Activated T-cell treated with anti-CD3 and anti-CD28 coated beads, Interleukin-2, amount 50 U/mL, for 72 hours (primary cell): ENCODE data around the gene CIITA. TPM values are rescaled to one million over a fixed set of nuclear protein-coding genes. Genes with fewer than 3 reads are reported as not detected.
"Not testable (repeated sequence)": the region's sequence is repeated elsewhere in the genome, so short reads cannot be mapped to it uniquely, and the experiment has no call there.

ENCODE experiments used
- ATAC-seq, 2 donors: fragments of 150-1000 bp; cut with Tn5 transposase; replicated peaks in 1 of 2; 2 replicates each; pipeline ENCODE4 v1.10.0; 2021; ENCODE audit warnings: moderate library complexity in 2 of 2, mild to moderate bottlenecking in 1 of 2
- DNase-seq, 2 donors: peaks; one replicate each; pipeline ENCODE4 v3.0.0; 2021 to 2022; ENCODE audit warnings: mixed read lengths in 1 of 2
- H3K27ac Mint-ChIP-seq: one replicate; pipeline ENCODE4 v1.8.0; 2022; ENCODE audit warnings: mild to moderate bottlenecking, moderate library complexity, mixed read lengths
- H3K27me3 Mint-ChIP-seq: one replicate; pipeline ENCODE4 v1.8.0; 2022; ENCODE audit warnings: low read depth, mixed read lengths
- H3K36me3 Mint-ChIP-seq, 2 donors: one replicate each; pipeline ENCODE4 v1.8.0; 2022; ENCODE audit warnings: mixed read lengths in 2 of 2, mild to moderate bottlenecking in 1 of 2; ENCODE audit not compliant: insufficient read depth in 2 of 2
- H3K4me1 Mint-ChIP-seq: one replicate; pipeline ENCODE4 v1.8.0; 2022; ENCODE audit warnings: low read depth, mixed read lengths
- H3K4me3 Mint-ChIP-seq, 2 donors: one replicate each; pipeline ENCODE4 v1.8.0; 2022; ENCODE audit warnings: mild to moderate bottlenecking in 2 of 2, mixed read lengths in 2 of 2, moderate library complexity in 2 of 2
- H3K9me3 Mint-ChIP-seq, 2 donors: one replicate each; pipeline ENCODE4 v1.8.0; 2022; ENCODE audit warnings: mixed read lengths in 2 of 2
- total RNA-seq, 2 donors: library from RNA; stranded (reverse); gene quantifications; one replicate each; pipeline ENCODE4 v1.2.3, GENCODE V29; 2022

The CIITA gene
- total RNA-seq, 2 donors from 2014 or later: 3.1 to 7.2 TPM

- Mint-ChIP-seq H3K9me3 (no peaks in the 10 kb centered on the region), H3K4me1 (peaks cover 94% of the 10 kb centered on the region), H3K27ac (peak overlapping the region; percentile 93), H3K36me3 (peaks cover 12 to 20% of the 10 kb centered on the region in 2 donors), H3K4me3 (peak overlapping the region; percentile 52 to 67), H3K27me3 (no peaks in the 10 kb centered on the region)
- ATAC-seq: peak; percentile 78 to 83
- DNase-seq: peak in 1 of 2 donors; percentile 61
Observed at GRCh38 chr16:10957771-10958482, 80.9 kb downstream of the CIITA start.

DNA sequence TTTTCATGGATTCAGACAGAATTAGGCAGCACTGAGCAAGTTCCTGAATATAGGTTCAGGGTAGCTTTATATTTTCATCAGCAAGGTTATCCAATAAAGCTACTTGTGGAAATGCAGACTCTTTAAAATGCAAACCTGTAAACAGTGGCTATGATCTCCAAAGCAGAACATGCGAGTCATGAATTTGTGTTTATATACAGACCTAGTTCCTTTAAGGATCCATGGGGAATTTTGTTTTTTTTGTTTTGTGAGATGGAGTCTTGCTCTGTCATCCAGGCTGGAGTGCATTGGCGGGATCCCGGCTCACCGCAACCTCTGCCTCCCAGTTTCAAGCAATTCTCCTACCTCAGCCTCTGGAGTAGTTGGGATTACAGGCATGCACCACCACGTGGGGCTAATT lies 82.2 kb downstream of the CIITA start:
- peaks cover 94% of the 10 kb centered on the region for H3K4me1 Mint-ChIP-seq
- ATAC-seq (no peak), DNase-seq (no peak)
- H3K27me3 Mint-ChIP-seq: no peaks in the 10 kb centered on the region
- H3K4me3 Mint-ChIP-seq: no peak overlapping the region
- peaks cover 14 to 26% of the 10 kb centered on the region in 2 donors for H3K36me3 Mint-ChIP-seq
- H3K9me3 Mint-ChIP-seq: no peaks in the 10 kb centered on the region
- H3K27ac Mint-ChIP-seq: no peak overlapping the region

GRCh38 chr16:10961231-10961630 lies 84.2 kb downstream of the CIITA start:
- ATAC-seq (peak in 1 of 2 donors; percentile 12), DNase-seq (peak; percentile 35 to 48)
- Mint-ChIP-seq H3K36me3 (peaks cover 19 to 37% of the 10 kb centered on the region in 2 donors), H3K9me3 (peaks cover 5% of the 10 kb centered on the region in 2 donors), H3K27me3 (no peaks in the 10 kb centered on the region), H3K4me3 (peak overlapping the region; percentile 13 to 46), H3K27ac (peak overlapping the region; percentile 39), H3K4me1 (peaks cover 94% of the 10 kb centered on the region)

GRCh38 chr16:10964039-10964890 lies 87.3 kb downstream of the CIITA start:
- H3K4me3 Mint-ChIP-seq: peak overlapping the region; percentile 75 to 83
- H3K36me3 Mint-ChIP-seq: peaks cover 21 to 37% of the 10 kb centered on the region in 2 donors
- DNase-seq: peak; percentile 88 to 90
- peak overlapping the region; percentile 98 for H3K27ac Mint-ChIP-seq
- no peaks in the 10 kb centered on the region for H3K27me3 Mint-ChIP-seq
- H3K4me1 Mint-ChIP-seq: peaks cover 90% of the 10 kb centered on the region
- peaks cover 7 to 8% of the 10 kb centered on the region in 2 donors for H3K9me3 Mint-ChIP-seq
- ATAC-seq: peak; percentile 56 to 62

DNA sequence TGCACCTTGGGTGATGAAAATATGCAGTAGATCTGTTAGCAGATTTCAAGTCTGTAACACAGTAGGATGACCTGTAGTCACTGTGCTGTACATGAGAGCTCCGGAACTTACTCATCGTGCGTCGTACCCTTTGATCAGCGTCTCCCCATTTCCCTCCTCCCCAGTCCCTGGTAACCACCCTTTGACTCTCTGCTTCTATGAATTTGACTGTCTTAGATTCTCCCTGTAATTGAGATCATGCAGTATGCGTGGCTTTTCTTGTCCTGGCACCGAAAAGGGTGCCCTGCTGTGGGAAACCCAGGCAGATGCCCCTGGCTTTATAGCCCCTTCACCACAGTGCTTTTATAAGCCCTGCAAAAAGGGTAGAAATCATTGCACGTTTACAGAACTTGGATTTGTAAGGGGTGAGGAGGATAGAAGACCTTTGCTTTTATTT lies 87.9 kb downstream of the CIITA start:
- H3K4me3 Mint-ChIP-seq: peak overlapping the region; percentile 70 to 83
- H3K36me3 Mint-ChIP-seq: peaks cover 21 to 37% of the 10 kb centered on the region in 2 donors

DNA sequence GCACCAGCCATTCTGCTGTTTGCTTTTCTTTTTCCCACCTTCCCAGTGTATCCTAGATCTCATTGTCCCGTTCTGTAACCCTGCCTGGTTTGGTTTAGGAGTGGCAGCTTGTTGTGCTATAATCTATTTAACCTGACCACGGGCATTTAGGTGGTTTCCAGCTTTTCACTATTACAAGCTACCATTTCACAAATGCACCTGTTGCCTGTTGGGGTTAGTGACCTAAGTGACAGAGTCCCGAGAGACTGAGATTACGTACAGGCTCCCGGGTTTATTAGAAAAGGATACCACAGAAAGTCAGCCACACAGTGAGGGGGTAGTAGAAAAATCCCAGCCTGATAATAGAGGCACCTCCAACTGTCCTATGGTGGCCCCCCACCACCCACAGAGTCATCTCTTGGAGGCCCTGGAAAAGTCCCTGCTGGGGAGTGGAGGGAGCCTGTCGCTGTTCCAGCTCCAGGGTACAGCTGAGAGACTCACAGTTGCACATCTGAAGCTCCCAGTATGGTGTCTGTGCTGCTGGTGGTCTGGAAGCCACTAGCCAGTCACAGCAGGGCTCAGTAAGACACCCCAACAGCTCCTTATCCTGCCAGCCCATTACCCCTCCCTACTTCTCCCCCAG lies 88.5 kb downstream of the CIITA start:
- Mint-ChIP-seq H3K4me3 (peak overlapping the region; percentile 70 to 83), H3K9me3 (peaks cover 7 to 8% of the 10 kb centered on the region in 2 donors), H3K4me1 (peaks cover 87% of the 10 kb centered on the region), H3K27me3 (no peaks in the 10 kb centered on the region), H3K36me3 (peaks cover 18 to 34% of the 10 kb centered on the region in 2 donors), H3K27ac (peak overlapping the region; percentile 98)
- DNase-seq (peak; percentile 64 to 65), ATAC-seq (peak; percentile 51 to 52)

More for the DNA sequence above, 87.9 kb downstream of the CIITA start:
- peak; percentile 83 to 86 for ATAC-seq
- H3K27ac Mint-ChIP-seq: peak overlapping the region; percentile 98
- no peaks in the 10 kb centered on the region for H3K27me3 Mint-ChIP-seq
- H3K4me1 Mint-ChIP-seq: peaks cover 90% of the 10 kb centered on the region
- peaks cover 7 to 8% of the 10 kb centered on the region in 2 donors for H3K9me3 Mint-ChIP-seq
- peak; percentile 74 to 85 for DNase-seq

- Mint-ChIP-seq H3K27me3 (no peaks in the 10 kb centered on the region), H3K27ac (peak overlapping the region; percentile 98), H3K36me3 (peaks cover 19 to 40% of the 10 kb centered on the region in 2 donors), H3K4me1 (peaks cover 85% of the 10 kb centered on the region), H3K9me3 (peaks cover 7 to 8% of the 10 kb centered on the region in 2 donors), H3K4me3 (peak overlapping the region; percentile 70 to 83)
- no peak for ATAC-seq
- DNase-seq: no peak
Observed at GRCh38 chr16:10966129-10966528, 89.1 kb downstream of the CIITA start.

- ATAC-seq, H3K9me3 Mint-ChIP-seq, H3K27me3 Mint-ChIP-seq: not testable (repeated sequence)
- DNase-seq: peak; percentile 37 to 59
- Mint-ChIP-seq H3K4me3 (peak overlapping the region; percentile 20 to 83), H3K27ac (peak overlapping the region; percentile 98), H3K36me3 (peaks cover 21 to 41% of the 10 kb centered on the region in 2 donors), H3K4me1 (peaks cover 85% of the 10 kb centered on the region)
Observed at GRCh38 chr16:10966559-10966958, 89.6 kb downstream of the CIITA start.

- Mint-ChIP-seq H3K4me1 (peaks cover 85% of the 10 kb centered on the region), H3K9me3 (peaks cover 7 to 8% of the 10 kb centered on the region in 2 donors), H3K4me3 (no peak overlapping the region), H3K36me3 (peaks cover 19 to 34% of the 10 kb centered on the region in 2 donors), H3K27ac (no peak overlapping the region), H3K27me3 (no peaks in the 10 kb centered on the region)
- DNase-seq: no peak
- ATAC-seq: no peak
Observed at GRCh38 chr16:10967986-10968385, 91.0 kb downstream of the CIITA start.

DNA sequence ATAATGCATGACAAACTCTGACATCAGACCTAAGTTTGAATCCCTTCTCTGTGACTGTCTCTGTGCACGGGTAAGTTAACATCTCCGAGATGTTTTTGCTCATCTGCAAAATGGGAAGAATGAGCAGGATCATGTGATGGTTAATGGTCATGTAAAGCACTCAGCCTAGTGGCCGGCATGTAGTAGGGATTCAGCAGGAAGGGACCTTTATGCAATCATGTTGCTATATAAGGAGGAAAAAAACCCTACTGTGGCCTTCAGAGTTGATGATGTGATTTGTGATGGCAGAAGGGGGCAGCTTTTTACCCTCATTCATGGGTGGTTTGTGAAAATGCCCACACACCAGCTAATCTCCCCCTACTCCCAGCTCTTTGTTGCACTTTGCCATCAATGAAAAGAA lies 91.5 kb downstream of the CIITA start:
- no peak for ATAC-seq
- Mint-ChIP-seq H3K4me3 (no peak overlapping the region), H3K27me3 (no peaks in the 10 kb centered on the region), H3K9me3 (peaks cover 7 to 8% of the 10 kb centered on the region in 2 donors), H3K36me3 (peaks cover 21 to 32% of the 10 kb centered on the region in 2 donors), H3K27ac (no peak overlapping the region), H3K4me1 (peaks cover 85% of the 10 kb centered on the region)
- no peak for DNase-seq

GRCh38 chr16:10969615-10970014 lies 92.6 kb downstream of the CIITA start:
- Mint-ChIP-seq H3K27ac (no peak overlapping the region), H3K9me3 (peaks cover 7 to 8% of the 10 kb centered on the region in 2 donors), H3K36me3 (peaks cover 24 to 35% of the 10 kb centered on the region in 2 donors), H3K27me3 (no peaks in the 10 kb centered on the region), H3K4me3 (no peak overlapping the region), H3K4me1 (peaks cover 84% of the 10 kb centered on the region)
- no peak for DNase-seq
- no peak for ATAC-seq

DNA sequence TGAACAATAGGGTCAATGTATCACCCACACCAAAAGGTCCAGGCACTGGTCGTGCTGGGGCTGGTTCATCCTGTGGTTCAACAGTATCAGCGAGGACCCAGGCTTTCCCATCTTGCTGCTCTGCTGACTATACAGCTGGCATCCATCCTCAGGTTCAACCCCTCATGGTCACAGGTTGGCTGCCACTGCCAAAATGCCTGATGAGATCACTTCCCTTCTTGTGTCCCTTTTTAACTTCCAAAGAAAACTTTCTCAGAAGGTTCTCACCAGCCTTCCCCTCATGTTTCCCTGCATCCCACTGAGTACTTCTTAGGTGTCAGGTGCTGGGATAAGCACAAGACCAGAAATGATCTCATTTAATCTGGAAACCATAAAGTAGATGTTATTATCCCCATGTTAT lies 93.1 kb downstream of the CIITA start:
- peaks cover 7 to 8% of the 10 kb centered on the region in 2 donors for H3K9me3 Mint-ChIP-seq
- peaks cover 84% of the 10 kb centered on the region for H3K4me1 Mint-ChIP-seq
- H3K36me3 Mint-ChIP-seq: peaks cover 26 to 38% of the 10 kb centered on the region in 2 donors
- H3K27ac Mint-ChIP-seq: no peak overlapping the region
- H3K4me3 Mint-ChIP-seq: no peak overlapping the region
- no peaks in the 10 kb centered on the region for H3K27me3 Mint-ChIP-seq
- ATAC-seq (no peak), DNase-seq (no peak)
